Bronchial epithelial cell (primary cell): Measurements from ENCODE around the gene ANKRD63. TPM values are rescaled to one million over a fixed set of nuclear protein-coding genes. Genes with fewer than 3 reads are reported as not detected.

Source experiments
- DNase-seq: peaks from one replicate; pipeline ENCODE4 v3.0.0-alpha.2; 2010; ENCODE audit warnings: low read depth
- FAIRE-seq: peaks from 2 replicates; lab custom pipeline; 2011; peaks lifted over from hg19 to GRCh38; lab: Jason Lieb, UNC
- H3K27me3 ChIP-seq: 2 replicates; pipeline ENCODE4 v1.5.1; 2011; ENCODE audit warnings: low read length; ENCODE audit not compliant: control insufficient read depth, insufficient read depth
- H3K36me3 ChIP-seq: 2 replicates; pipeline ENCODE4 v1.5.1; 2011; ENCODE audit warnings: low read length; ENCODE audit not compliant: control insufficient read depth, insufficient read depth
- H3K4me3 ChIP-seq: 2 replicates; pipeline ENCODE4 v1.5.1; 2011; ENCODE audit warnings: mild to moderate bottlenecking, low read depth, low read length, control low read depth
- total RNA-seq: library from RNA; depleted of rRNA; stranded (reverse); fragments of >200 nt; gene quantifications from 2 replicates; pipeline ENCODE4 v1.2.1, GENCODE V29; 2014
- TF ChIP-seq, protein P1 (sequence below): IDR thresholded peaks from 2 replicates; pipeline ENCODE4 v1.5.1; 2011; ENCODE audit warnings: mild to moderate bottlenecking, moderate library complexity, low read length, control low read depth, inconsistent platforms; ENCODE audit not compliant: insufficient read depth, severe bottlenecking

The ANKRD63 gene
- total RNA-seq, 1 donor from 2014 or later: not detected

DNA sequence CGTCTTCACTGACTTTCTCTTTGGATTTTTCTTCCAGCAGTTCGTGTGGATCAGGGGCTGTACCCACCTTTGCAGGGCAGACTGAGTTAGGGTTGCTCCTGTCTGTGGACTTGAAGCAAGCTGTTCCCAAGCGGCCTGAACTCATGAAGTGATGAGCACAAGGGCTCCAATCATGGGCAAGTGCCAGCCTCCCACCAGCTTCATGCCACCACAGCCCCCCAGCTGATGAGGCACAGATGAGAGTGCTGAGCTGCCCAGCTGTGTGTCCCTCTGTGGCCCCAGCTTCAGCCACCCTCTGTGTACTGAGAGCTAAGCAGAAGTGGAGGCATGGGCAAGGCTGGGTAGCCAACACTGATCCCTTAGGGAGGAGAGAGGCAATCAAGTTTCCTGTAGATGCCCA, 28.1 kb upstream of the ANKRD63 start:
- DNase-seq (no peak), FAIRE-seq (no peak)
- TF ChIP-seq, protein P1, sequence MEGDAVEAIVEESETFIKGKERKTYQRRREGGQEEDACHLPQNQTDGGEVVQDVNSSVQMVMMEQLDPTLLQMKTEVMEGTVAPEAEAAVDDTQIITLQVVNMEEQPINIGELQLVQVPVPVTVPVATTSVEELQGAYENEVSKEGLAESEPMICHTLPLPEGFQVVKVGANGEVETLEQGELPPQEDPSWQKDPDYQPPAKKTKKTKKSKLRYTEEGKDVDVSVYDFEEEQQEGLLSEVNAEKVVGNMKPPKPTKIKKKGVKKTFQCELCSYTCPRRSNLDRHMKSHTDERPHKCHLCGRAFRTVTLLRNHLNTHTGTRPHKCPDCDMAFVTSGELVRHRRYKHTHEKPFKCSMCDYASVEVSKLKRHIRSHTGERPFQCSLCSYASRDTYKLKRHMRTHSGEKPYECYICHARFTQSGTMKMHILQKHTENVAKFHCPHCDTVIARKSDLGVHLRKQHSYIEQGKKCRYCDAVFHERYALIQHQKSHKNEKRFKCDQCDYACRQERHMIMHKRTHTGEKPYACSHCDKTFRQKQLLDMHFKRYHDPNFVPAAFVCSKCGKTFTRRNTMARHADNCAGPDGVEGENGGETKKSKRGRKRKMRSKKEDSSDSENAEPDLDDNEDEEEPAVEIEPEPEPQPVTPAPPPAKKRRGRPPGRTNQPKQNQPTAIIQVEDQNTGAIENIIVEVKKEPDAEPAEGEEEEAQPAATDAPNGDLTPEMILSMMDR: no peak
- Histone ChIP-seq H3K4me3 (no peak overlapping the region), H3K27me3 (peaks cover 17% of the 10 kb centered on the region), H3K36me3 (no peaks in the 10 kb centered on the region)

DNA sequence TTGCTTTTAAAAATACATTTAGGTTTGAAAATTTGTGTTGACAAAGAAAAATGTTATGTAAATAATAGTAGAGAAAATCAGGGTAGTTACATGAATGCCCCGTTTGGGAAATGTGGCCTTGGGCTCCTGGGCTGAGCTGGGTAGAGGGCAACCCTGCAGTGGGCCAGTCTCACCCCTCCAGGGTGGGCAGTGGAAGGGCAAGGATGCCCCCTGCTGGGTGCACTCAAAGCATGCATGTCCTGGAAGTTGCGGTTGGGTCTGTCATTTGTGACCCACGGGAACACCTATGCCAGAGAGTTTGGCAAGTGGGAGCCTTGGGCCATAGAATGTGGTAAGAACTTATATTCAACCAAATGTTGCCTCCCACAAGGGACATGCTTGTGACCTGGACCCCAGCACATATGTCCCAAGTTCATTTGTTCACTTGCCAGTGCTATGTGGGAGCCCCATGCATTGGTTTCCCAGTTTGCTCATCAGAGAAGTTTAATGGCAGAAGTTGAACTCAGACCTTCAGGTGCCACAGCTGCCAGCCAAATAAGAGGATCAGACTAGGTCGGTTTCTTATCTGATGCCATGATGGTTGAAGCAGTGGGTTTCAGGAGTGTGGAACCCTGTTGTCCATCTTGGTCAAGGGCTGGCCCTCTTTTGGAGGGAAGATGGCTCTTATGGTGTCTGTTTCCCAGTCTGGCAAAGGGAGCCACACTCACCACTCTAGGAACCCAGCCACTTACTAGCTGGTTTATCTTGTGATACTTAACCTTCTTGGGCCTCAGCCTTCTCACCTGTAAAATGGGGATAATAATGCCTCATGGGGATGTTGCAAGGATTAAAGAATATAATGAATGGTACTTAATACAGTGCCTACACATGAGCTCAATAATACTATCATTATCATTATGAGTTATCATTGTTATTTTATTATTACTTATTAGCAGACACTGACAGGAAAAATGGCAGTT, 27.4 kb upstream of the ANKRD63 start:
- DNase-seq: no peak
- Histone ChIP-seq H3K27me3 (peaks cover 17% of the 10 kb centered on the region), H3K36me3 (no peaks in the 10 kb centered on the region), H3K4me3 (no peak overlapping the region)
- FAIRE-seq: no peak
- TF ChIP-seq, protein P1: peak; percentile 68

DNA sequence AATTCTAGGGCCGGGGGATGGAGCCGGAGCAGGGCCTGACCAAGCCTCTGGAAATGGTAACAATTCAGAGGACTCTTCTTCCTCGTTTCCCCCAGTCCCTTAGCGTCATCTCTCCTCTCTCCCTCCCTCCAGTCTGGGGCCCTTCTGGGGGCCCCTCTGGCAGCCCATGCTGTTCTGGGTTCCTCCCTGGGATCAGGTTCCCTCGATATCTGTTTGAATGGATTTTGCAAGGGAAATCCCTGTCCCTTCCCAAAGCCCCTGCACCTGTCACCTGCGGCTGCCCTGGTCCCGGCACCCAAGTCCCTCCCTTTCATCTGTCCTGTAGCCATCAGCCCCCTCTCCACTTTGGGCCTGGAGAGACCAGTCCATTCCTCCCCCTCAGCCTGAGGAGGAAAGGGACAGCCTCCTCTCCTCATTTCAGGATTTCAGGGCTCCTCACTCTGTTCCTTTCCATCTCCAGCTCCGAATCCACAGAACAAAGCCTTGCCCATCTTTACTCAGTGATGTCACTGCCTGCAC, 26.5 kb upstream of the ANKRD63 start:
- Histone ChIP-seq H3K27me3 (peaks cover 17% of the 10 kb centered on the region), H3K4me3 (no peak overlapping the region), H3K36me3 (no peaks in the 10 kb centered on the region)
- DNase-seq: no peak
- no peak for FAIRE-seq
- TF ChIP-seq, protein P1: no peak

DNA sequence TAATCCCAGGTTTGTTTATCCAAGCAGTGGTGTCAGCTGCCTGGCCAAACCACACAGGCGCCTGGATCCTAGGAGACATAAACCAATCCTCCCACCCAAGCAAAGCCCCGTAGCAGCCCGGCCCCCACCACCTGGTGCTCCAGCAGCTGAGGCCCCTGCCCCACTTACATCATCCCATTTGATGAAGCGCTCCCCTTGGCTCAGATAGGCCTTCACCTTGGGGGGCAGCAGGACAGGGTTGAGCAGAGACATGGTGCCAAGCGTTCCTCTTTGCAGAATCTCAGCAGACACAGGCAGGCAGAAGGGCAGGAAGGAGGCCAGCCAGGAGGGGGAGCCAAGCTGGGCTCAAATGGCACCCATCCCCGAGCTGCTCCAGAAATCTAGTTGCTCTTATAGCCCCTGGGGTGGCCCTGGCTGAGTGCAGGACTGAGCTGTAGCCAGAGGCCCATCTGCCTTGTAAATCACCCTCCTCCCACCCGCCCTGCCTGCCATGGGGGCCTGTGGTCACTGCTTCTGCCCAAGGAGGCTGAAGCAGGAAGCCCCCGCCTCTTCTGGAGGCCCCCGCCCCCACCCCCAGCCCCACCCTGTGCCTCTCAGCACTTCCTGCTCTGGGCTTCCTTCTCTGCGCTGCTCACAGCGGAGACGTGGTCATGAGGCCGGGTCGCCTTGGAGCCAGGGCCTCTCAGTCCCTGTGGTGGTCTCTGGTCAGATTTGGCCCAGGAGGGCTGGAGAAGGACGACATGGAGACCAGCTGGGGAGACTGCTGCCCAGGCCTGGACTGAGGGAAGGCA, 24.8 kb upstream of the ANKRD63 start, which contains the start of gene PLCB2:
TSS of gene PLCB2 (minus strand) at position 515 of the 791 bp plus-strand sequence. CDS start at position 252, 263 bp downstream.
- TF ChIP-seq, protein P1: peak; percentile 44
- Histone ChIP-seq H3K27me3 (peaks cover 16% of the 10 kb centered on the region), H3K4me3 (no peak within 1 kb of the TSS), H3K36me3 (no peaks in the 10 kb centered on the region)
- FAIRE-seq (no peak), DNase-seq (no peak)

- Histone ChIP-seq H3K36me3 (no peaks in the 10 kb centered on the region), H3K4me3 (no peak overlapping the region), H3K27me3 (peaks cover 14% of the 10 kb centered on the region)
- TF ChIP-seq, protein P1: no peak
- DNase-seq (no peak), FAIRE-seq (no peak)
Measured at GRCh38 chr15:40306908-40307307, 24.0 kb upstream of the ANKRD63 start.
